GM12892 (cell line): ENCODE data around the gene ANXA1.

ENCODE experiments used
- POLR2A ChIP-seq: IDR thresholded peaks from 2 replicates; pipeline ENCODE4 v1.6.1; 2011; ENCODE audit warnings: low read depth, low read length, control low read depth
- POLR2AphosphoS5 ChIP-seq: IDR thresholded peaks from 2 replicates; pipeline ENCODE4 v1.6.1; 2011; ENCODE audit warnings: low read depth, low read length, control low read depth
- TAF1 ChIP-seq: IDR thresholded peaks from 2 replicates; pipeline ENCODE4 v1.6.1; 2011; ENCODE audit warnings: low read depth, mild to moderate bottlenecking, control low read depth, low read length, borderline replicate concordance

DNA sequence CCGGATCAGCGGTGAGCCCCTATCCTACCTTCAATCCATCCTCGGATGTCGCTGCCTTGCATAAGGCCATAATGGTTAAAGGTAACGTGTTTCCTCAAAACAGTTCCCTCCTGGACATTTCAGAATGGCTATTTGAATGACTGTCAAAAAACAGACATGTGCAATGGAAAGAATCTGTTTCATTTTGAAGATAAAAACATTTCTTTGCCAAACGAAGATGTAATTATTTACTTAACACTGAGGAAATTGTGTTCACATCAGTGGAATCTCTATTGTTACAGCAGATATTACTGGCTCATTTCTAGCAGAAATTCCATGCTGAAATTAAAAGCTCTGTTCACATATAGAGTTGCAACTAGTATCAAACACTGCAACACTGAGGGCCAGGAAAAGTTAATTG, 7.1 kb downstream of the ANXA1 start:
- no peak for TF ChIP-seq TAF1
- no peak for TF ChIP-seq POLR2A
- TF ChIP-seq POLR2AphosphoS5: no peak
